HG02678 (cell line): ENCODE measurements around the gene TSPAN3.

ENCODE experiments used
- ATAC-seq: cut with Tn5 transposase; IDR thresholded peaks from one replicate; pipeline ENCODE4 v1.9.1; 2021; ENCODE audit warnings: mild to moderate bottlenecking, moderate library complexity; ENCODE audit not compliant: unreplicated experiment

TSPAN3 gene

DNA sequence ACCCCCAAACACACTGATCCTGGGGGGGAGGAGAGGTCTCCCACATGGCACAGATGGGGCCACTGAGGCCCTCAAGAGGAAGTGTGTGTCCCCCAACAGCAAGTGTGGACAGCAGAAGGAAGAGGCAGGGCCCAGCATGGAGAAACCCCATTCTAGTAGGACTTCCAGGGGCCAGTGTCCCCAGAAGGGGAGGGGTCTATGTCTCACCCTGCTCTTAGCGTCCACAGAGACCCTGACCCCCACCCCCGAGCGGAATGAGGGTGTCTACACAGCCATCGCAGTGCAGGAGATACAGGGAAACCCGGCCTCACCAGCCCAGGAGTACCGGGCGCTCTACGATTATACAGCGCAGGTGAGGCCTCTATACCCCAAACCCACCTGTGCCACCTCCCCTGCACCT is 35.3 kb downstream of the TSPAN3 start:
- ATAC-seq = no peak

DNA sequence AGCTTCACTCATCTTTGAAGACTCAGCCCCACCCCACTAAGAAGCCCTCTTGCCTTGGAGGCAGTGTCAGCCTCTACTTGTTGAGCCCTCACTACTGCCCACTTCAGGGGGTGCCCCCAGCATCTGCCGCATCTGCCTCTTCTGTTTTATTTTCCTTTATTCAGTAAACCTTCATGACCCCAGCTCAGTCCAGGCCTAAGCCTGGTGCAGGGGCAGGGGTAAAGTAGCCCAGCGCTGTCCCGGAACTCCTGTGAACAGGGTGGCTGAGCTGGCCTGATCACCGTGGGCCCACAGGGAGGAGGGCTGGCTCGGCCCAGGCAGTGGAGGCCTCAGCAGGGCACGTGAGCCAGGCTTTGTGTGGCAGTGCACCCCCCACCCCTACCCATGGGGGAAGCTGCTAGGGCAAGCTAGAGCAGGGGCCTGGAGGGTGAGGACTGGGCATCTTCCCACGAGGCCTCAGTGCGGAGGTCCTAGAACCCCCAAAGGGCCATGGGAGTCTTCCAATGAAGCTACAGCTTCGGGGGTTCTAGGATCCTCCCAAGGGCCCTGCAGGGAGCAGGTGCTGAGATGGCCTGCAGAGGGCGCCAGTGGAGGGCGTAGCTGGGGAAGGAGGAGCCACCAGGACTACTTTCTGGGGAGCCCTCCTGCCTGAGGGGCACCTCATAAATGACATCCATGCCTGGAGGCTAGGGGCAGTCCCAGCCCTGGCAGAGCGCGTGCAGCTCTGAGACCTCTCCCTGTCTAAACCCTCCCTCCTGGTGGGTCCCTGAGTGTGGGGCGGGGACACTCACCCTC is 36.0 kb downstream of the TSPAN3 start:
- no peak for ATAC-seq

DNA sequence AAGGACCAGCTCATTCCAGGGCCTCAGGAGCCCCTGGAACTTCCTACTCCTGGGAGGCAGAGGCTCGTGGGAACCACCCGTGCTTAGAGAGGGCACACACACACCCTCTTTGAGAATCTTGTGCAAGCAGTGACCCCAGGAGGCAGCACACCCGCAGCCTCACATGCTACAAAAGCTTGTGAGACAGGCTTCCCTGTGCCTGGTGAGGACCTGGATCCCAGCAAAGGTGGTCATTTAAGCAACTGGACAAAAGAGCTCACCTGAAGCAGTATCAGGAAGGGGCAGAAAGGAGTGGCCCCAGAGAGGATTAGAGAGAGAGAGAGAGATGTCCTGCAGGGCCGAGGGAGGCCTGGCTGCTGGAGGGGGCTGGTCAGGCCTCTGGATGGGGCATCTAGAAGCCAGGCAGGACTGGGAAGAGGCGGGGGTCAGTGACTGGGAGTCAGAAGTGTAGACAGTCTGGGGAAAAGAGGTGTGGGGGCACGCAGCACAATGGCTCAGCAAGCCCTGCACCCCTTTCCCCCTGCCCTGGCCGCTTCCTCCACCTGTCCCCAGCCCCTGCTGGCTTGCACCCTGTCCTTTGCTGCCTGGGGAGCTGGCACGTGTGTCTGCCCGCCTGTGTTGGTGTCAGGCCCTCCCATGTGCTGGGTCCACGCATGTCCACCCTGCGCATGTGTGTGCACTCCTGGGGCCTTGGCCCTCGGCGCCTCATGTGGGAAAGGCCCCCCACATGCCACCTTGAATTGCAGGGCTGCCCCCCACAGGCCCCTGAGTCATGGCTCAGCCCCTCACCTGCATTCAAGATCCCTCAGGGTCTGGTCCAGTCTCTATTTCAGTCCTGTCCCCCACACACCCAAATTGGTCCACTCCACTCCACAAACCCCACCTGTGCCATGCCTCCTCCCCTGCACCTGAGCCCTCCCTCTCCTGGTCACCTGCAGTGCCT is 36.9 kb downstream of the TSPAN3 start:
- ATAC-seq = no peak

DNA sequence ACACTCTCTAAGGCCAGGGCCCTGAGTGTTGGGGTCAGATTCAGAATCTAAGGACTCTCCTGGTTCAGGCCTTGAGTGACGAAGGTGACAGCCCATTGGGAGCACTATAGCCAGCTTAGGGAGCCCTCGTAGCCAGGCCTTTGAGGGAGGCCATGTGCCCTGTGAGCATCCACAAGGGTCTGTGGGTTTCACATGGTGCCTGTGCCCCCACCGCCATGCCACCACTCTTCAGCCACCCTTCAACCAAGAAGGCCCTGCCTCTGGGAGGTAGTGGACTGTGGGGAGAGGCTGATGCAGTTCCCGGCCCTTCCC is 37.5 kb downstream of the TSPAN3 start:
- ATAC-seq = no peak

DNA sequence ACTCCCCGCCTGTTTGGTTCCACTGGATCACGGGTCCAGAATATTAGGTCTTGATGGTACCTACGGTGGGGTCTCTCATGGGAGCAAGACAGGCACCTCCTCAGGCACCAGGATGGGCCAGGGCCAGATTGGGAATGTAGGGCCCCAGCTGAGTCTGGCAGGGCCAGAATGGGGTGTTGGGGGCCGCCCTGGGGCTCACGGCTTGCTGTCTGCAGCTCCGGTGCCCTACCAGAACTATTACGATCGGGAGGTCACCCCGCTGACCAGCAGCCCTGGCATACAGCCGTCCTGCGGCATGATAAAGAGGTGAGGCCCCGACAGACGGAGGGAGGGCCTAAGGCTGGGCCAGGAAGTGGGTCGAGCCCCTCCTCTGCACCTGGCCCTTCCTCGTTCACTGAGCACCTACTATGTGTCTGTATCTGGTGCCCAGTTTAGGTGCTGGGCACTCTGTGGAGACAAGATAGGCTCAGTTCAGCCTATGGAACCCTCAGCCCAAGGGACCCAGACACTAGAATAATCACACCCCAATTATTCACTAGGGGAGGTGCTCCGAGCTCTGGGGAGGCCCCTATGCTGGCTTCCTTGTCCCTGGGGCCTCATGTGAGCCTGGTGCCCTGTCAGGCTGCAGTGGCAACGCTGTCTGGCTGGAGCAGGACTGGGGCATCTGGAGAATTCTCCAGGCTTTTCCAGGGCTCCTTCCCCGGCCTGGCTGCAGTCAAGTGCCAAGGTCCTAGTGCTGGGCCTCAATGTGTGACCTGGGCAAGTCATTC is 38.1 kb downstream of the TSPAN3 start:
- no peak for ATAC-seq

DNA sequence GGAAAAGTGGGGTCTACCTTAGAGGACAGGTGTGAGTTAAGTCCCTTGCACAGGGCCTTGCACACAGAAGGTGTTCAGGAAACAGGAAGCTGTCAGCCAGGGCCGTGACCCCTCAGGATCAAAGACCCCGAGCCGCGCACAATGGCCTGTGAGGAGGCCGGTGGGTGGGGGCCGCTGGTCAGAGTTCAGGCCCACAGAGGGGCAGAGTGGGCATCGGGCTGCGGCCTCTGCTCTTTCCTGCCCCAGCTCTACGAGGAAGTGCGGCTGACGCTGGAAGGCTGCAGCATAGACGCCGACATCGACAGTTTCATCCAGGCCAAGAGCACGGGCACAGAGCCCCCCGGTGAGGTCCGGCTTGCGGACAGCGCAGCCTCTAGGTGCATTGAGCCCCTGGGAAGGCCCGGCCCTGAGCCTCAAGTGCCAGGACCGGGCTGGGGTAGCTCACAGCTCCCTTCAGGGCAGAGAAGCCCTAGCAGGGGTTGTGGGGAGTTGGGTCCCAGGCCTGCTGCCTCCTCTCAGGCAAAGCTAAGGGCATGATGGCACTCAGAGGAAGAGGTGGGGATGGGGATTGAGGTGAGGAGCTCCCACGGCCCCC is 38.8 kb downstream of the TSPAN3 start:
- no peak for ATAC-seq

DNA sequence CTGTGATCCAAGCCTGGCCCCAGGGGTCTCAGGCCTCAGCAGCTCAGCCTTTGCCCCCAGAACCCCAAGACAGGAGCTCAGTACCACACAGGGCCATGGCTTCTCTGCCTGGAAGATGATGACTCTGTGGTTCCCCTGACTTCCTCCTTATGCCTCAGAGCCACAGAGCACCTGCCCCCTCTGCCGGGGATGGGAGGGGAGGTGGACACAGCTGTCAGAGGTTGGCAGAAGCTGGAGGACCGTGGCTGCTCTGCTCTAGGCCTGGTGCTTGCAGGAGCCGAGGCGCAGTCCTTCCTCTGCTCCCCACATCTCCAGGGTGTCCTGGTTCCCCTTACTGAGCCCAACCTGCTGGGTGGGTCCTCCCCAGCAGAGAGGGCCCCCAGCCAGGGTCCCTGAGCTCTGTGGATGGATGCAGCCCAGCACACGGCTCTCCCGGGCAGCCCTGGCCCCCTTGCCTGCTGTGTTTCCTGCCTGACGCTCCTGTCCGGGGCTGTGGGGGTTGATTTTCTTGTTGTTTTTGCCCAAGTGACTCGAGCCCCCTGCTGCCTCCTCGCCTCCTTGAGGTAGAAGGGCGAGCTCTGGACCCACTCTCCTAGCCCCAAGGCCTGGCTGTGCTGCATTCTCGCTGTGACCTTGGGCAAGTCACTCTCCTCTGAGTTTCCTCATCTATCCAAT is 39.4 kb downstream of the TSPAN3 start:
- peak; percentile 63 for ATAC-seq

DNA sequence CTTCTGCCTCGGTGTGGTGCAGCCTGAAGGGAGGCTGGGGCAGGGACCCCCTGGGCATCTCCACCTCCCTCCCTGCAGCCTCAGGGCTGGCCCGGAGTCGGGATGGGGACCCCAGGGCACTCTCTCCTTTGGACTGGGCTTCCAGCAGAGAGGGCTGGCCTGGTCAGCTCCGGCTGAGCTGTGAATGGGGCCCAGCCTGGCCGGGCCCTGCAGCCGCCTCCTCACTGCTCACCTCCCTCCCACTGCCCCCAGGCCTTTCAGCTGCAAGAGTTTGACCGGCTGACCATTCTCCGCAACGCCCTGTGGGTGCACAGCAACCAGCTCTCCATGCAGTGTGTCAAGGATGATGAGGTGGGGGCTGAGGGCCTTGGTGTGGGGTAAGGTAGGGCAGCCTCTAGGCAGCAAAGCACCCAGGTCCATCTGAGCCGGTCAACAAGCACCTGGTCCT is 40.0 kb downstream of the TSPAN3 start:
- ATAC-seq = no peak

DNA sequence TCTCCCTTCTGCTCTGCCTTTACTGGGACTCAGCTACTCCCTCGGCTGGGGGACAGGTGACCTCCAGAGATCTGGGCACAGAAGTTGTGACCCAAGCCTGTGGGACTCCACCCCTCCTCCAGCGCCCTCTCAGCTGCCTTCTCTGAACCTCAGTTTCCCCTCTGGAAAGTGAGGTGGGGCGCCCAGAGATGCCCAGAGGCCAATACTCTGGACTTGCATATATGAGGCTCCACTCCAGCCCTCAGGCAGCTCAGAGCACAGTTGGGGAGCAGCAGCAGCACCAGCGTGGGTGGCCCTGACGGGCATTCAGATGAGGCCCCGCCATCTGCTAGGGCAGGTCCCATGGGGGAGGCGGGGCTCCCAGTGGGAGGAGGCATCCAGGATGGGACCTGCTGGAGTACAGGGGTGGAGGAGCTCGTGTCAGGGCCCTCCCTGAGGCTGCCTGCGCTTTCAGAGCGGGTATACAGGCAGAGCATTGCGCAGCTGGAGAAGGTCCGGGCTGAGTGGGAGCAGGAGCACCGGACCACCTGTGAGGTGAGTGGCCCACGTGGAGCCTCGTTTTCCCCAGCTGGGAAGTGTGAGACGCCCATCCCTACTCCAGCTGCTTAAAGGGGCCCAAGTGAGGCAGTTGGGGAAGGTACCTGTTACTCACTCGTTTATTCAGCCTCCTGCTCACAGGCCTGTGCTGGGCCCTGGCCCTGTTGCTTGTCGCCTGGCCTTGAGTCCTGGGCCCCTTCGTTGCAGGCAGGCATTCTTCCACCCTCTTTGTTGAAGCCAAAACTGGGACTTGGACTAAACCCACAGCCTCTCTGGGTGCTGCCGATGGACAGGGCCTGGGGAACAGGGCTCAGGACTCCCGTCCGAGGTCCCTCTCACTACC is 40.6 kb downstream of the TSPAN3 start:
- no peak for ATAC-seq

DNA sequence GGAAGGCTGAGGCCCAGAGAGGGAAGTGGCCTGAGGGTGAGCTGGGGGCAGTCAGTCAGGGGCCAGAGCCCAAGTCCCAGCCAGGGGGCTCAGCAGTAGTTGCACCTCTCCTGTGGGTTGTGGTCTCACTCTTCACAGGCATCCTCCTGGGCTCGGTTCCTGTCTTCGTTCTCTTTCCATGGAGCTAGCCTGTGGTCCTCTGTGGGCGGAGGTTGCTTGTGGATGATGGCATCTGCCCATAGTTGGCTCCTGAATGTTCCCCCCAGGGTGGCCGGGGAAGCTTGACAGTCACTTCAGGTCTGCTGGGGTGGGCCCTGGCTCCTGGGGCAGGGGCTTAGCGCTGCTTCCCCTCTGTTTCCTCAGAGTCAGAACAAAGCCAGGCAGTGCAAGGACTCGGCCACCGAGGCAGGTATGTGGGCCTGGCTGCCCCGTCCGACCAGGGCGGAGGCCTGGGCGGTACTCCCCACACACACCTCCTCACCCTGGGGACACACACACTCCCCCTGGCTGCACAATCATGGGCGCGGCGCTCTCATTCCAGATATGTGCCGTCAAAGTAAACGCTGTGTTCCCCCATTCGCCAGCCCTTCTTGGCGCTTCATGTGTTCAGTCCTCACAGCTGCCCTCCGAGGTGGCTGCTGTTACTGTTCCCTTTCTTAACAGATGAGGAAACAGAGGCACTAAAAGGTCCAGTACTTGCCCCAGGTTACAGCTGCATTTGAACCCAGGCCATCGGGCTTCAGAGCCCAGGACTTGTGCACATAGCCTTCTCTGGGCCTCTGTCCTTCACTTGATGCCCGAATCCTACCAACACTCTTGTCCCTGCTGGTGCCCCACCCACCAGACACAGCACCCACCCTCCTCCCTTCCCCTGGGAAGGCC is 41.5 kb downstream of the TSPAN3 start:
- no peak for ATAC-seq

DNA sequence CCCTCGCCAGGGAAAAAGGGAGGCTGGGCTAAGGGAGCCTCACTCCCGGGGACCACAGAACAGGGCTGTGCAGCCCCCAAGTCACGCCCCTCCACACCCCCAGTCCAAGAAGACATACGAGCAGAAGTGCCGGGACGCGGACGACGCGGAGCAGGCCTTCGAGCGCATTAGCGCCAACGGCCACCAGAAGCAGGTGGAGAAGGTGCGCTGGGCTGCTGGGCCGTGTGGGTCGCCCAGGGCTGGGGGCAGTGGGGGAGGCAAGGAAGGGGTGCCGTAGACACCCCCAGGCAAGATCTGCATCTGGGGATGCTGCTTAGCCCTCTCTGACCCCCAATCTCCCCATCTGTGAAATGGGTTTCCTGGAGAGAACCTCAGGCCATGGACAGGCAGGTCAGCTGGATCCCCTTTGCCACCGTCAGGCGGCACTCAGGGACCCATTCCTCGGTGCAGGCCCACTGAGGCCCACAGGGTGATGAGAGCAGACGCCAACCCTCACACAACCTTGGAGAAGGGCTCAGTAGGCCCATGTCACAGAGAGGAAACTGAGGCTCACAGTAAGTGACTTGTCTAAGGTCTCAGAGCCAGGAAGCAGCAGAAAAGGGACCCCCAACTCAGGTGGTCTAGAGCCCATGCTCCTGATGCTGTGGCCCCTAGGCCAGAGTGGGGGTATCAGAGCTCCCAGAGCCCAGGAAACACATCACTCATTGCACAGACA is 42.3 kb downstream of the TSPAN3 start:
- no peak for ATAC-seq

DNA sequence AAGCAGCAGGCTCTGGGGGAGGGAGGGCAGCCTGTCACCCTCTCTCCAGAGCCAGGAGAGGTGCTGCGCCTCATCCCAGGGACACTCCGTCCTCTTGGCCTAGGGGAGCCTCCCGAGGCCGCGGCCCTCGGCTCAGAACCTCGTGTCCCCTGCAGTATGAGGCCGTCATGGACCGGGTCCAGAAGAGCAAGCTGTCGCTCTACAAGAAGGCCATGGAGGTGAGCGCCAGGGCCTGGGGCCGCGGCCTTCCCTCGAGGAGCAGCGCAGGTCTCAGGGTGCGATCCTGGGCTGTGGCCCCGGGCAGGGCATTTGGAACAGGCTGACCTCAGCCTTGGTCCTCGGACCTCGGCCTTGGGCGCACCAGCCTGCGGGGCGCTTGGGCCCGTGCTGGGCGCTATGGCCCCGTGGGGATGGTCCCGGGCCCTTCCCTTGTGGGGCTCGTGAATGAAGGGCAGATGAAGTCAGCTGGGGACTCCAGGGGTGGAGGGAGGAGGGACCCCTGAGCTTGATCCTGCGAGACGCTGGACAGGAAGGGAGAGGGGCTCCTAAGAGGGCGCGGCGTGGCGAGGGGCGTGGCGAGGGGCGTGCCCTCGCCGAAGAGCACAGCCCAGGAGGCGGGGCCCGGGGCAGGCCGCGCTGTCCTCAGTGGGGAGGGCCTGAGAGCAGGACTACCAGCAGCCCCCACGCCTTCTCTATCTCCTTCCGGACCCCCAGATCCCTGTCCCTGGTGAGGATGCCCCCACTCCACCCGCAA is 43.0 kb downstream of the TSPAN3 start:
- no peak for ATAC-seq

DNA sequence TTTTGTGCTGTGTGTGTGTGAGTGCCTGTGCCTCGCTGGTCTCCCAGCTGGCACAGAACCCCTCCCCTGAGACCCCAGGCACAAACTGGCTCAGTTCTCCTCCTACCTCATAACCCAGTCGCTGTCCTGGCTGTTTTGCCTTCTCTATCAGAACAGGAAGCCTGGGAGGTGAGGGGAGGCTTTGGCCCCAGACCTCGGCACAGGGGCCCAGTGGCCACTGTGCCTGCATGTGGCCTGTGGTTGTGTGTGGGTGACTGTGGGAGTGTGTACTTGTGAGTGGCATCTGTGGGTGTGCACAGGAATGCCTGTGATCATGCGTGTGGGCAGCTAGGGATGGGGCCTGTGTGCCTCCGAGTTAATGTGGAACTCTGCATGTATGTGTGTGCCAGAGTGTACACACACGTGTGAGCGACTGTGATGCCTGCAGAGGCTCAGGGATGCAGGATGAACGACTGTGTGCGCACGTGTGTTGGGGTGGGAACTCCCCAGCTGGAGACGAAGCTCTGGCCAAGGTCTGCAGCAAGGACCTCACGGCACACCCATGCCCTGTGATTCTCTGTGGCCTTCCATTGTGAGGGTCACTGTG is 43.7 kb downstream of the TSPAN3 start:
- ATAC-seq = no peak

DNA sequence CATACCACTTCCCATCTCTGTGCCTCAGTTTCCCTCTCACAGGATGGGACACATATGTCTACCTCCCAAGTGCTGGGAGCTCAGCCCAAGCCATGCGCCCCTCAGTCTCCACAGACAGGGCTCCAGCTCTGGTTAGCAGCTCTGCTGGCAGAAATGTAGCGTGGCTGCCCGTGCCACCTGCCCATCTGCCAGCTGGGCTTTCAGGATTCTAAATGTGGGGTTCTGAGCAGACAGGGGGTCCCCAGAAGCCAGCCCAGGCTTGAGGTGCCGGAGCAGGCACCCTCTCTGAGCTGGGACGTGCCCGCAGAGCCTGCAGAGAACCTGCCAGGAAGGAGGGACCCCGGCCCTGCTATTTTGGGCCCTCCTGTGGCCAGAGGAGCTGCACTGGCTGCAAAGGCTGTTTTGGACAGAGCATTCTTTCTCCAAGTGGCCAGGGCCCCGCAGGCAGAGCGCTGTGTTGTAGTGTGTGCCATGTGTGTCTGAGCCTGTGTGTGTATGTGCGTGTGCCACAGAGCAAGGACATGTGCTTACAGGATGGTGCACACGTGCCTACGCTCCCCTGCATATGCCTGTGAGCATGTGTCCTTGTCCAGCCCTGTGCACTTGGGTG is 44.3 kb downstream of the TSPAN3 start:
- ATAC-seq = no peak

DNA sequence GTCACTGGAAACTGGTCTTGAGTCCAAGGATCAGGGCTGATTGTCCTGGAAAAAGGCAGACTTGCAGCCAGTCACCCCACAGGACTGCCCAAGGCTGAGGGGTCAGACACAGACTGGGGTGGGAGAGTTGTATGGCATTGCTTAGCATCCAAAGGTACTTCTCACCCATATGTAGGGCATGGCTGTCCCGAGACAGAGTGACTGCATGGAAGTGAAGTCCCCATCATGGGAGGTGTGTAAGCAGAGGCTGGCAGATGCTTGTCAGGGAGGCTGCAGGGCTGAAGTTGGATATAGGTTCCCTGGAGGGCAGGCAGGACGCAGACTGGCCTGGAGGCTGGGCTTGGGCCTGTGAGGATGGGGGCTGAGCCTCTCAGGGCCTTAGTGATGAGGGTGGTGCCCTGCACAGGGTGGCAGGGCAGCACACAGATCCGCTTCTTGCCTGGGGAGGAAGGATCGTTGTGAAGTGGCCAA is 44.9 kb downstream of the TSPAN3 start:
- ATAC-seq = no peak
